LNCaP clone FGC (cell line): ENCODE measurements around the gene DNM1.
A peak's percentile ranks its signal among the peaks of the same experiment; 100 is the strongest.

Source experiments
- DNase-seq: peaks from one replicate; pipeline ENCODE4 v3.0.0-alpha.2; 2011; ENCODE audit warnings: low read depth
- H3K4me3 ChIP-seq: 2 replicates; pipeline ENCODE4 v1.5.1; 2011; ENCODE audit warnings: mild to moderate bottlenecking, low read depth, low read length, control low read depth
- CTCF ChIP-seq: IDR thresholded peaks from 2 replicates; pipeline ENCODE4 v1.5.1; 2012; ENCODE audit warnings: mild to moderate bottlenecking; ENCODE audit not compliant: control insufficient read depth, insufficient read depth; ENCODE audit errors: extremely low read depth

Gene DNM1

GRCh38 chr9:128193469-128194096 lies 9.6 kb upstream of the DNM1 start:
- TF ChIP-seq CTCF: no peak
- DNase-seq: no peak
- H3K4me3 ChIP-seq: no peak overlapping the region

- H3K4me3 ChIP-seq: no peak overlapping the region
- TF ChIP-seq CTCF: no peak
- peak; percentile 22 for DNase-seq
These were observed 1.5 kb upstream of the DNM1 start for GRCh38 chr9:128201441-128202369.

GRCh38 chr9:128202648-128203023 lies 543 bp upstream of the DNM1 start:
- no peak overlapping the region for H3K4me3 ChIP-seq
- TF ChIP-seq CTCF: no peak
- DNase-seq: no peak

- DNase-seq: no peak
- no peak for TF ChIP-seq CTCF
- H3K4me3 ChIP-seq: peak overlapping the region; percentile 47
These were observed 750 bp downstream of the DNM1 start for GRCh38 chr9:128203707-128204551.

- DNase-seq: no peak
- no peak for TF ChIP-seq CTCF
- no peak overlapping the region for H3K4me3 ChIP-seq
These were observed 1.7 kb downstream of the DNM1 start for GRCh38 chr9:128204858-128205257.

GRCh38 chr9:128205296-128205944 lies 2.2 kb downstream of the DNM1 start:
- no peak overlapping the region for H3K4me3 ChIP-seq
- TF ChIP-seq CTCF: no peak

More at GRCh38 chr9:128205296-128205944, 2.2 kb downstream of the DNM1 start:
- DNase-seq: no peak
